ENCODE results near the gene GPR84. TPM values are rescaled to one million over a fixed set of nuclear protein-coding genes. Genes with fewer than 3 reads are reported as not detected.
A peak's percentile ranks its signal among the peaks of the same experiment; 100 is the strongest.

The GPR84 gene
- total and polyA plus RNA-seq, 2 of the 8 experiments (the other 6 are each of a cell fraction or from before 2014, with no cell fraction given) = 0.09 TPM; not detected in 1

GRCh38 chr12:54381136-54381535 is 16.9 kb upstream of the GPR84 start:
- Histone ChIP-seq H2AK5ac (ENCODE audit: low read depth, low read length) (no peak overlapping the region), H3K4me3 (ENCODE audit: extremely low read depth in 1 of 4, insufficient read depth in 2 of 4, low read depth in 3 of 4, low read length in 4 of 4) (no peak overlapping the region), H2BK12ac (ENCODE audit: low read depth, low read length) (no peak overlapping the region), H4K8ac (ENCODE audit: extremely low read depth, insufficient read depth, low read length) (no peak overlapping the region), H3K18ac (ENCODE audit: extremely low read depth, low read length) (no peak overlapping the region), H3K14ac (ENCODE audit: insufficient read length) (no peak overlapping the region), H4K20me1 (replicated peaks in 1 of 2; ENCODE audit: control insufficient read depth in 1 of 2, insufficient read depth in 2 of 2, low read length in 2 of 2) (peaks cover 6 to 11% of the 10 kb centered on the region in 2 experiments), H3K36me3 (ENCODE audit: control insufficient read depth in 2 of 4, insufficient read depth in 4 of 4, low read length in 3 of 4) (peaks cover 0 to 10% (median 8%) of the 10 kb centered on the region in 4 experiments; a peak in 4 of 8 replicates), H2BK20ac (ENCODE audit: low read length) (no peak overlapping the region), H3K4me2 (ENCODE audit: insufficient read depth in 1 of 2, low read depth in 2 of 2, low read length in 2 of 2) (no peak overlapping the region), H3K9ac (replicated peaks in 1 of 4; ENCODE audit: extremely low read depth in 1 of 4, low read depth in 3 of 4, low read length in 3 of 4) (no peak overlapping the region), H3K79me2 (ENCODE audit: control insufficient read depth in 1 of 2, insufficient read depth in 2 of 2, low read length in 2 of 2) (no peaks in the 10 kb centered on the region), H3K23me2 (ENCODE audit: low read depth, low read length) (peaks cover 2% of the 10 kb centered on the region; the same call in 1 of the 2 replicates), H3K4me1 (replicated peaks in 1 of 4; ENCODE audit: control insufficient read depth in 3 of 4, insufficient read depth in 4 of 4, low read length in 3 of 4) (peaks cover 16 to 30% (median 24%) of the 10 kb centered on the region in 4 experiments), H3K23ac (ENCODE audit: insufficient read length) (no peak overlapping the region), H3K9me3 (ENCODE audit: insufficient read depth in 2 of 2, low read depth in 1 of 2, low read length in 1 of 2) (no peaks in the 10 kb centered on the region), H3K27me3 (replicated peaks in 1 of 4; ENCODE audit: control insufficient read depth in 3 of 4, extremely low read depth in 1 of 4, insufficient read depth in 3 of 4, low read length in 3 of 4) (peaks cover 0 to 3% (median 1%) of the 10 kb centered on the region in 4 experiments; a peak in 2 of 7 replicates), H4K91ac (replicated peaks; ENCODE audit: insufficient read length, low read length) (no peak overlapping the region), H2BK15ac (ENCODE audit: low read length) (no peak overlapping the region), H3K4ac (replicated peaks; ENCODE audit: insufficient read length, low read depth, low read length) (no peak overlapping the region), H4K5ac (ENCODE audit: insufficient read length, low read depth, low read length) (no peak overlapping the region), H2AFZ (ENCODE audit: low read length) (no peak overlapping the region), H2BK120ac (replicated peaks; ENCODE audit: low read depth, low read length) (no peak overlapping the region), H2BK5ac (ENCODE audit: low read depth, low read length) (no peak overlapping the region), H3K56ac (replicated peaks; ENCODE audit: insufficient read length, low read depth, low read length) (no peak overlapping the region), H3K27ac (ENCODE audit: low read depth, low read length) (no peak overlapping the region), H3K79me1 (ENCODE audit: low read depth, low read length) (0 out of 2 replicates have a peak, but pooled peaks cover 2% of the 10 kb centered on the region)
- TF ChIP-seq KDM1A (IDR thresholded peaks at IDR 0.05; ENCODE audit: borderline replicate concordance, low read length) (peak; percentile 17; the same call in 1 of the 2 replicates), SP2 (IDR thresholded peaks at IDR 0.05; ENCODE audit: low read length) (no peak)
- ChIA-PET POLR2A (ENCODE audit: partially characterized antibody) (interaction anchor here (1.1 kb wide), 1 partner anchor 9 kb away, joined by 4 read pairs; no protein-coding TSS in a partner anchor), CTCF (ENCODE audit: partially characterized antibody) (interaction anchor here (0.6 to 10.5 kb wide), 30 partner anchors 10 to 396 kb away, joined by 3 to 168 read pairs (median 10); partner anchors contain the start of genes HOXC10 and NFE2)
- FAIRE-seq (no peak), DNase-seq (ENCODE audit: low read depth in 1 of 2, low spot score in 2 of 2) (no peak)
- WGBS, 2 experiments (ENCODE audit: extremely low coverage in 1 of 2, insufficient coverage in 1 of 2, insufficient read length in 1 of 2, insufficient replicate concordance in 2 of 2, low coverage in 1 of 2, low lambda C conversion rate in 2 of 2, missing lambda C conversion rate in 1 of 2) = 97% methylated on average over 4 of the region's 4 CpGs; no CpG with 5 or more reads in 1 of the 2 experiments

All from H1 (cell line).